Stimulated activated CD4-positive, alpha-beta T cell treated with anti-CD3 and anti-CD28 coated beads, Interleukin-2, amount 100 ng/mL, for 24 hours (primary cell): ENCODE measurements around the gene MAGEA4.
"Not testable (repeated sequence)": the region's sequence is repeated elsewhere in the genome, so short reads cannot be mapped to it uniquely, and the experiment has no call there.

Experiments
- DNase-seq, 2 donors: peaks; one replicate each; pipeline ENCODE4 v3.0.0-alpha.2; 2020

Gene MAGEA4, protein sequence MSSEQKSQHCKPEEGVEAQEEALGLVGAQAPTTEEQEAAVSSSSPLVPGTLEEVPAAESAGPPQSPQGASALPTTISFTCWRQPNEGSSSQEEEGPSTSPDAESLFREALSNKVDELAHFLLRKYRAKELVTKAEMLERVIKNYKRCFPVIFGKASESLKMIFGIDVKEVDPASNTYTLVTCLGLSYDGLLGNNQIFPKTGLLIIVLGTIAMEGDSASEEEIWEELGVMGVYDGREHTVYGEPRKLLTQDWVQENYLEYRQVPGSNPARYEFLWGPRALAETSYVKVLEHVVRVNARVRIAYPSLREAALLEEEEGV

DNA sequence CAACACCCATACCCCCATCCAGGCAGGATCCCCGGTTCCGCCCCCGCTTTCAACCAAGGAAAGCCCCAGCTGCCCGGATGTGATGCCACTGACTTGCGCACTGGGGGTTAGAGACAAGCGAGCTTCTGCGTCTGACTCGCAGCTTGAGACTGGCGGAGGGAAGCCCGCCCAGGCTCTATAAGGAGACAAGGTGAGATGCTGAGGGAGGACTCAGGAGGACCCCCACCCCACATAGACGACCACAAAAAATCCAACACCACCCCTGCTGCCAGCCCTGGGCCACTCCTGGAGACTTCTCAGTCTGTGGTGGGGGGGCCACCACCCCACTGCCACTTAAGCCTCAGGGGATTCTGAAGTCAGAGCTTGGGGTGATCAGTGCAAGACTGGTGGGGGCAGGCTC, at the start of gene MAGEA4:
Gene MAGEA4 (plus strand): TSS at position 110 of the 400 bp plus-strand sequence. CDS start 10,776 bp downstream, outside the sequence.
- no peak for DNase-seq

GRCh38 chrX:151870602-151871001, 42.1 kb upstream of the MAGEA4 start:
- DNase-seq = no peak

- no peak for DNase-seq
Measured at GRCh38 chrX:151871244-151871643, 41.4 kb upstream of the MAGEA4 start.

GRCh38 chrX:151873096-151873495, 39.6 kb upstream of the MAGEA4 start:
- no peak for DNase-seq

DNA sequence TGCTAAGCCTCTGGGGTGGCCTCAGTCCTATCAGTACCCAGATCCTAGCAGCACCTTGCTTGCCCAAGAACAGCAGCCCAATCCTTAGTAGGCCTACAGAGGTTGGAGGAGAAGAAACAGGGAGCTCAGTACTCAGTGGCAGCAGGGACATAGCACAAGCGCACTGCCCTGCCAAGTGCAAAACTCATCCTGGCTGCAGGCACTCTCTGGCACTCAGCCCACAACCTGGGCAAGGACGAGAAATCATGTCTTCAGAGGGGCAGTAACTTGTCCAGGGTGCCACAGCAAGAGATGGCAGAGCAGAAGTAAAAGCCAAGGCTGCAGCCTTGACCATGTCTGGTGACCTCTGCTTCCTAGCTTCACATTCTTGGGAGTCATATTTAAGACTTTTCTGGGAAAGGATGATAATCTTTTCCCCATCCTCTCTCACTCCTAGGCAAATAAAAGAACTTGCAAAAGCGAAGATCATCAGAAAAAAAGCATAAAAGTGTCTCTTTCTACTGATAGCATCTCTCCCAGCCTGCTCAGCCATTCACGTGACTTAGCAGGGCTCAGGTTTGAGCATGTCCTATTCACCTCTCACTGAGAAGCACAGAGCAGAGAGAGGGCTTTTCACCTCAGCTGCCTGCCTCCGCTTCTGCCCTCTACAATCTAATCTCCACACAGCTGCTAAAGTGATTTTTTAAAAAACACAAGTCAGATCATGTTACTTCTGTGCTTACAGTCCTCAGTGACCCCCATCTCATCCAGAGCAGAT, 37.2 kb upstream of the MAGEA4 start:
- DNase-seq = no peak

DNA sequence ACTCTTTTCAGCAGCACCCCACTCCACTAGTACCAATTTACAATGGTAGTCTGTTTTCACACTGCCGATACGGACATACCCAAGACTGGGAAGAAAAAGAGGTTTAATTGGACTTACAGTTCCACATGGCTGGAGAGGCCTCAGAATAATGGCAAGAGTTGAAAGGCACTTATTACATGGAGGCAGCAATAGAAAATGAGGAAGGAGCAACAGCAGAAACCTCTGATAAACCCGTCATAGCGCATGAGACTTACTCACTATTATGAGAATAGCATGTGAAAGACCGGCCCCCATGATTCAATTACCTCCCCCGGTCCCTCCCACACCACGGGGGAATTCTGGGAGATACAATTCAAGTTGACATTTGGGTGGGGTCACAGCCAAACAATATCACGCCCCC, 34.1 kb upstream of the MAGEA4 start:
- no peak for DNase-seq

GRCh38 chrX:151879856-151880255, 32.8 kb upstream of the MAGEA4 start:
- no peak for DNase-seq

GRCh38 chrX:151880895-151881294, 31.8 kb upstream of the MAGEA4 start:
- no peak for DNase-seq

DNA sequence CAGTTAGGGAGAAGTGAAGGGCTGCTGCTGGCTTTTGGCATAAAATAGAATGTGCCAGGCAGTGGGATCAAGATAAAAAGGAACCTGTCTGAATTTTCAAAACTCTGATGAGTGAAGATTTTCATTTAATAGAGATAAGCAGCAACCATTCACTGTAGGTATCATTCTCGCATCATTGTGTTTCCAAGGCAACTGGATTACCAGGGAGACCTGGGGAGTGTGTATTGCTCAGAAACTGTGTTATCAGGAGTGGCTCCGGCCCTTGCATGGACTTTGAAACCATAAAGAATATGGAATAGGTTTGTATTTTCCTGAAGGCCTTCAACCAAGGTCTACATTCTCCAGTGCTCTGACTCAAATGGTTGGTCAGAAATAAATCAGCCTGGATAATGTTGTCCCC, 23.3 kb upstream of the MAGEA4 start:
- no peak for DNase-seq

DNA sequence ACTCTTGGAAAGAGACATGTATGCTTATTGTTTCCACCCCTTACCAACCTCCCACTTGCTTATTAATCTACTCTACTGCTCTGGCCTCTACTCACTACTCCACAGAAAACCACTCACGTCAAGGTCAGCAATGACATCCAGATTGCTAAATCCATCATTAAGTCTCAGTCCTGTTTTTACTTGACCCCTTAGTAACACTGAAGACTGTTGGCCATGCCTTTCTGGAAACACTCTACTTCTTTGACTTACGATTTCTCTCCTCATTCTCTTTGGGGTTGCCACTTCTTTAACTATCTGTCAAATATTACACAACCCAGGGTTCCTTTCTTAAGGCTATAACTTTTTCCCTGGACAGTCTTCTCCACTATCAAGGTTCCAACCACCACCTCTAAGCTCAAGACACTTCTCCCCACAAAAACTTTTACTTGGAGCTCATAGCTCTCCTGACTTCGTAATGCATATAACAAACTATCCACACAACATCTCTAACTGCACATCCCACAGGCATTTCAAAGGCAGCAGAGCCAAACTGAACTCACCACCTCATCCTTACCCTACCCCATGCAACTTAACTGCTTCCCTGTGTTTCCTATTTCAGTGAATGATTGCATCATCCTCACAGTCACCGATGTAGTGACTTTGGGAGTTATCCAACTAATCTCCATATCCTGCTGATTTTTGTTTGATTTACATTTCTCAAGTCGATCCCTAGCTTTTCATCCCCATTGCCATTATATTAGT, 15.8 kb upstream of the MAGEA4 start:
- no peak for DNase-seq

DNA sequence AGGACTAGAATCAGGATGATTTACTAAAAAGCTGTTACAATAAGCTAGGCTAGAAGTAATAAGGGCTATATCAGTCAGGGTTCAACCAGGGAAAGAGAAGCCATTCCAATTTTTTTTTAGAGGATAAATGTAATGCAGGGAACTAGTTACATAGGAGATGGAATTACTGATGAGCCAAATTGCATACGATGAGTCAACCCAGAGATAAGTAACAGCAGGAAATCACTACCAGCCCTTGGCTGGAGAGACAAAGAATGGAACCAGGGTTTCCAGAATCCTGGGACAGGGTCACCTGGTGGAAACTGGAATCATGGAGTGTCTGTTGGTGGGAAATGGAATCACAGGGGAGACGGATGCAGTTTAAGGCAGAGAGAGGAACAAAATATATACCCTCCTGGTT, 13.1 kb upstream of the MAGEA4 start:
- DNase-seq = no peak

DNA sequence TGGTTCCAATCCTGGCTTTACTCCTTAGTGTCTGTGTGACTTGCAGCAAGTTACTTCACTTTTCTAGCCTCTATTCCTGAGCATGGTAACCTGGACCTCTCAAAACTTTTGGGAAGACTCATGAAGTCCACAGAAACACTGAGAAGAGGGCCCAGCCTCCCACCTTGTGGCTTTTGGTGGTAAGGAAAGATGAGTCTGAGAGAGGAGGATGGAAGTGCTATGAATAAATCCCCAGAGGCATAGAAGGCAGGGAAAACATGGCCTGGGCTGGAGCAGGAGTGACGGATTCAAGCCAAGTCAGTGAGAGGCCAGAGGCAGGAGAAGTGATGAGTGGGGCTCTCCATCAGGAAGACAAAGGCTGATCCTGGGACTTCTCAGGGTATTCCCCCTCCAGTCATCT, 10.9 kb upstream of the MAGEA4 start:
- no peak for DNase-seq

GRCh38 chrX:151902813-151903591, 9.7 kb upstream of the MAGEA4 start:
- no peak for DNase-seq

DNA sequence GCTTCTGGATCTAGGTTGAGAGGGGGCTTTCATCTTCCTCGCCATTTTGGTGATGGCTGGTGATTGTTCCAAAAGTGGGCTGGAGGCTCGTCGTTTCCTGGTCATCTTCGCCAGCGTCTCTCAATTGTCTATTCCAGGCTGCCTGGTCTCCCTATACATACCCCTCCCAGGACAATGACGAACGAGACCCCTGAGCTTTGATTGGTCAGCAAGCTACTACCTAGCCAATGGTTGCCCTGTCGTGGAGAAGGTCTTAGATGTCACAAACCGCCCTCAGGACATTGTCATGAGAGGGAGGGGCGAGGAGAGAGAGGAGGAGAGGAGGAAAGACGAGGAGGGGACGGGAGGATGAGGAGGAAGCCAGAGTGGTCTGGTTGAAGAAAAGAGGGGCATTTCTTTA, 7.7 kb upstream of the MAGEA4 start:
- no peak for DNase-seq

- DNase-seq = no peak
Measured at GRCh38 chrX:151912221-151912620, 468 bp upstream of the MAGEA4 start.

- not testable (repeated sequence) for DNase-seq
Measured at GRCh38 chrX:151918736-151919135, 6.0 kb downstream of the MAGEA4 start.

DNA sequence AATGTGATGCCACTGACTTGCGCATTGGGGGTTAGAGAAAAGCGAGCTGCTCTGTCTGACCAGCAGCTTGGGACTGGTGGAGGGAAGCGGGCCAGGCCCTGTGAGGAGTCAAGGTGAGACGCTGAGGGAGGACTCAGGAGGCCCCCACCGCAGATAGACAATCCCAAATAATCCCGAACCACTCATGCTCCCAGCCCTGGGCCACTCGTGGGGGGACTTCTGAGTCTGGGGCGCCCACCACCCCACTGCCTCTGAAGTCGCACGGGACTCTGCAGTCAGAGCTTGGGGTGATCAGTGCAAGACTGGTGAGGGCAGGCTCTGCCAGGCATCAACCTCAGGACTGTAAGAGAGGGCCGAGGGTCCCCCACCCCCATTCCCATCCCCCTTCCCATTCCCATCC, 6.9 kb downstream of the MAGEA4 start:
- DNase-seq = no peak

DNA sequence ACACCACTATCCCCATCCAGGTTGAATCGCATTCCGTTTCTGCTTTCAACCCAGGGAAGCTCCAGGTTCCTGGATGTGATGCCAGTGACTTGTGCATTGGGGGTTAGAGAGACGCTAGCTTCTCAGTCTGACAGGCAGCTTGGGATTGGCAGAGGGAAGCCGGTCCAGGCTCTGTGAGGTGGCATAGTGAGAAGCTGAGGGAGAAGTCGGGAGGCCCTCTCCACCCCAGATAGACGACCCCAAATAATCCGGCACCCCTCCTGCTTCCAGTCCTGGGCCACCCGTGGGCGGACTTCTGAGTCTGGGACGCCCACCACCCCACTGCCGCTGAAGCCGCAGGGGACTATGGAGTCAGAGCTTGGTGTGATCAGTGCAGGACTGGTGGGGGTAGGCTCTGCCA, 7.4 kb downstream of the MAGEA4 start:
- no peak for DNase-seq

DNA sequence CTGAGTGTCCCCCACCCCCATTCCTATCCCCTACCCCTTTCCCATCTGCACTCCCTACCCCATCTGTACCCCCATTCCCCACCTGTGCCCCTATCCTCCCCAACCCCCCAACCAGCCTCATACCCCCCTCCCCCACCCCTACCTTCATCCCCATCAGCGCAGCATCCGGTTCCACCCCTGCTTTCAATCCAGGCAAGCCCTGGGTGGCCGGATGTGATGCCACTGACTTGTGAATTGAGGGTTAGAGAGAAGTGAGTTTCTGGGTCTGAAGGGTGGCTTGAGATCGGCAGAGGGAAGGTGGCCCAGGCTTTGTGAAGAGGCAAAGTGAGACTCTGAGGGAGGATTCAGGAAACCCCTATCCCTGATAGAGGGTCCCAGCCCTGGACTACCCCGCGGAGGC, 7.8 kb downstream of the MAGEA4 start:
- no peak for DNase-seq

- no peak for DNase-seq
Measured at GRCh38 chrX:151921292-151921691, 8.6 kb downstream of the MAGEA4 start.

- DNase-seq = no peak
Measured at GRCh38 chrX:151921866-151922265, 9.2 kb downstream of the MAGEA4 start.

GRCh38 chrX:151922692-151923091, 10.0 kb downstream of the MAGEA4 start:
- DNase-seq = no peak

- DNase-seq = no peak
Measured at GRCh38 chrX:151923648-151924047, 11.0 kb downstream of the MAGEA4 start.
